Adipose tissue (tissue), 3 donors: ENCODE data around the gene GRHL1. TPM values are rescaled to one million over a fixed set of nuclear protein-coding genes. Genes with fewer than 3 reads are reported as not detected.

Experiments
- H3K27ac ChIP-seq: one replicate; pipeline ENCODE4 v1.5.1; 2013; ENCODE audit warnings: low read depth, low read length
- whole genome bisulfite sequencing, 3 donors: extraction: QIAGEN DNeasy Blood & Tissue Kit; methylation state at CpG; one replicate each; pipeline ENCODE4 v1.1.7; 2013; 5-methylcytosine and 5-hydroxymethylcytosine counted together
- polyA plus RNA-seq, 3 donors: library from polyadenylated mRNA; stranded (reverse); fragments of 200-250 nt; gene quantifications; one replicate each; pipeline ENCODE4 v1.2.3, GENCODE V29; 2013
- donor health status: healthy with polysubstance abuse.
- donor health status: Bipolar disorder and iron deficiency.
- donor health status: healthy.

GRHL1 gene
- polyA plus RNA-seq, 3 donors = 0.64 to 7.2 (median 2.6) TPM

GRCh38 chr2:9967053-9967775 lies 15.7 kb downstream of the GRHL1 start:
- no peak overlapping the region for H3K27ac ChIP-seq
- 74 to 92% (median 81%) methylated on average over 11 of the region's 11 CpGs for WGBS, 3 donors

GRCh38 chr2:9968553-9969497 lies 17.3 kb downstream of the GRHL1 start:
- no peak overlapping the region for H3K27ac ChIP-seq
- 95 to 96% (median 95%) methylated on average over 10 of the region's 10 CpGs for WGBS, 3 donors

- H3K27ac ChIP-seq = no peak overlapping the region
- WGBS, 3 donors = 58 to 81% (median 67%) methylated on average over 12 of the region's 12 CpGs
Measured at GRCh38 chr2:9970200-9971044, 18.9 kb downstream of the GRHL1 start.

GRCh38 chr2:9971105-9971818 lies 19.8 kb downstream of the GRHL1 start:
- WGBS, 3 donors = 85 to 89% (median 87%) methylated on average over 9 of the region's 9 CpGs
- no peak overlapping the region for H3K27ac ChIP-seq

- no peak overlapping the region for H3K27ac ChIP-seq
- 95 to 98% (median 97%) methylated on average over 6 of the region's 6 CpGs for WGBS, 3 donors
Measured at GRCh38 chr2:9971890-9972289, 20.4 kb downstream of the GRHL1 start.

- WGBS, 3 donors = 51 to 78% (median 77%) methylated on average over 13 of the region's 13 CpGs
- H3K27ac ChIP-seq = no peak overlapping the region
Measured at GRCh38 chr2:9972621-9973479, 21.4 kb downstream of the GRHL1 start.

GRCh38 chr2:9973690-9974089 lies 22.2 kb downstream of the GRHL1 start:
- WGBS, 3 donors = 88 to 91% (median 88%) methylated on average over 6 of the region's 6 CpGs
- H3K27ac ChIP-seq = no peak overlapping the region

GRCh38 chr2:9974343-9974742 lies 22.9 kb downstream of the GRHL1 start:
- WGBS, 3 donors = 81 to 97% (median 95%) methylated on average over 4 of the region's 4 CpGs
- no peak overlapping the region for H3K27ac ChIP-seq

- H3K27ac ChIP-seq = no peak overlapping the region
- WGBS, 3 donors = 51 to 89% (median 85%) methylated on average over 10 of the region's 10 CpGs
Measured at GRCh38 chr2:9975328-9975727, 23.8 kb downstream of the GRHL1 start.

- WGBS, 3 donors = 55 to 63% (median 57%) methylated on average over 9 of the region's 9 CpGs
- no peak overlapping the region for H3K27ac ChIP-seq
Measured at GRCh38 chr2:9975805-9976447, 24.4 kb downstream of the GRHL1 start.

GRCh38 chr2:9979977-9980376 lies 28.5 kb downstream of the GRHL1 start:
- H3K27ac ChIP-seq = no peak overlapping the region
- 74 to 82% (median 81%) methylated on average over 6 of the region's 6 CpGs for WGBS, 3 donors

GRCh38 chr2:9980520-9980919 lies 29.0 kb downstream of the GRHL1 start:
- 83 to 92% (median 89%) methylated on average over 2 of the region's 2 CpGs for WGBS, 3 donors
- no peak overlapping the region for H3K27ac ChIP-seq

- 95% methylated on average over 3 of the region's 3 CpGs for WGBS, 3 donors
Measured at GRCh38 chr2:9981655-9982054, 30.2 kb downstream of the GRHL1 start.

GRCh38 chr2:9982248-9982647 lies 30.8 kb downstream of the GRHL1 start:
- H3K27ac ChIP-seq = no peak overlapping the region
- 57 to 76% (median 72%) methylated on average over 8 of the region's 8 CpGs for whole genome bisulfite sequencing, 3 donors

More at GRCh38 chr2:9981655-9982054, 30.2 kb downstream of the GRHL1 start:
- H3K27ac ChIP-seq = no peak overlapping the region

- 90 to 95% (median 92%) methylated on average over 10 of the region's 10 CpGs for WGBS, 3 donors
- no peak overlapping the region for H3K27ac ChIP-seq
Measured at GRCh38 chr2:9982891-9983290, 31.4 kb downstream of the GRHL1 start.

GRCh38 chr2:9983401-9984216 lies 32.1 kb downstream of the GRHL1 start:
- H3K27ac ChIP-seq = no peak overlapping the region
- WGBS, 3 donors = 53 to 67% (median 55%) methylated on average over 15 of the region's 15 CpGs
